ENCODE data around the gene MOB2.

GRCh38 chr11:1444321-1444720 is 42.3 kb downstream of the MOB2 start:
- TF ChIP-seq EZH2 (IDR thresholded peaks at IDR 0.05) (no peak), POLR2AphosphoS5 (IDR thresholded peaks at IDR 0.05; ENCODE audit: borderline replicate concordance, low read depth, low read length) (no peak), FOXP2 (optimal IDR thresholded peaks at IDR 0.05; ENCODE audit: control extremely low read depth, extremely low read length, insufficient read depth) (no peak)

Measured in SK-N-MC (cell line).